ENCODE data around the gene RGS5.
"Not testable (repeated sequence)": the region's sequence is repeated elsewhere in the genome, so short reads cannot be mapped to it uniquely, and the experiment has no call there.

Gene RGS5

GRCh38 chr1:163202833-163203451, at the start of gene RGS5:
Gene RGS5, minus strand, starts transcription at chr1:163202916. Its CDS starts 81 bp downstream, at chr1:163202835.
- DNase-seq (ENCODE audit: low read depth): no peak

GRCh38 chr1:163250382-163250974, 47.8 kb upstream of the RGS5 start:
- no peak for DNase-seq (ENCODE audit: low read depth)

- no peak for DNase-seq (ENCODE audit: low read depth)
Observed at GRCh38 chr1:163248064-163248463, 45.3 kb upstream of the RGS5 start.

DNA sequence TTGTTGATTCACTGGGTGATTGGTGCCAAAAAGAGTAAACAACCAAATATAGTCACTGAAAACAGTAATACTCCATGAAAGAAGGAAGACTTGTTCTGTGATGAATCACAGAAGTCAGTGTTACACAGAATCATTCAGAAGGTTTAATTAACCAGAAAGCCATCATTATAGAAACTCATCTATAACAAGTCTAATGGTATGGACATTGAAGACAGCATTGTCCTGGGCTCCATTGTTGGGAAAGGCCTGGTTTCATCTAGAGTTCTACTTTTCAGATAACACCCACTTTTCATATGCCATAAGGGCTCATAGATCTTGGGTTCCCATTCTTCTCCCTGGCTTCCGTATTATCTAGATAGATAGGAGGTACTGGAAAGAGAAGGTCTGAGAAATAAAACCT, 41.9 kb upstream of the RGS5 start:
- DNase-seq (ENCODE audit: low read depth): not testable (repeated sequence)

- DNase-seq (ENCODE audit: low read depth): no peak
Observed at GRCh38 chr1:163241746-163242145, 39.0 kb upstream of the RGS5 start.

- DNase-seq (ENCODE audit: low read depth): no peak
Observed at GRCh38 chr1:163240705-163241104, 38.0 kb upstream of the RGS5 start.

- not testable (repeated sequence) for DNase-seq (ENCODE audit: low read depth)
Observed at GRCh38 chr1:163233643-163234042, 30.9 kb upstream of the RGS5 start.

DNA sequence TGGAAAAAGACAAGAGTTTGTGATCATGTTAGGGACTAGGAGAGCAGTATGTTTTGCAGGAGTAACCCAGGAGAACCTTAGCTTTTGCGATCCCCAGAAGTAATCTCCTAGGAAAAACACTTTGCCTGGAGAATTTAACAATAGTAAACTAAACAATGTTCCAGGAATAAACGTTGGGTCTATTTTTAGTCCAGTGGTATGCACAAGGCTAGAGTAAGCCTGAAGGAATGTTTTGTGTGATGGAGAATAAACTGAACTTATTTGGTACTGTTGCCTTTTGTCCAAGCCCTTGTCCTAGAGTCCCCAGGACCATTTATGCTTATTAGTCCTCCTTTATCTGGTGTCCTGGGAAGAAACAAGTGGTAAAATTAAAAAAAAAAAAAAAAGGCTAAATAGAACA, 28.7 kb upstream of the RGS5 start:
- DNase-seq (ENCODE audit: low read depth): no peak

- no peak for DNase-seq (ENCODE audit: low read depth)
Observed at GRCh38 chr1:163230827-163231226, 28.1 kb upstream of the RGS5 start.

GRCh38 chr1:163228271-163228670, 25.6 kb upstream of the RGS5 start:
- DNase-seq (ENCODE audit: low read depth): not testable (repeated sequence)

- no peak for DNase-seq (ENCODE audit: low read depth)
Observed at GRCh38 chr1:163227126-163227525, 24.4 kb upstream of the RGS5 start.

GRCh38 chr1:163213626-163214025, 10.9 kb upstream of the RGS5 start:
- DNase-seq (ENCODE audit: low read depth): no peak

DNA sequence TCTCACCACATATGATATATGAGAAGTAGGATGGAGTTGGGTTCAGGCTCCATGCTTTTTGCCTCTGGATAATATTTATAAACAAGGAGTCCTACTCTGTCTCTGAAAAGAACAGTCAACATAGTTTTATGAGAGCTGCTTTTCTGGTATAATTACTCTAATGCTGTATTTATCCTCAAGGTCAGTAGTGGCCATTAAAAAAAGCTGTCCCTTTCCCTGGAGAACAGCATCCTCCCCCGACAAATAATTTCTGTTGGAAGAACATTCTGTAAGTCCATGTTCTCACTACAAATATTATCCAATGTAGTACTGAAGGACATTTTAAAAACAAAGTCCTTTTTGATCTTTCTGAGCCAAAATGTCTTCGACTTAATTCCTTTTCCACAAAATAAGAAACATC, 9.0 kb upstream of the RGS5 start:
- no peak for DNase-seq (ENCODE audit: low read depth)

GRCh38 chr1:163205513-163205912, 2.8 kb upstream of the RGS5 start:
- DNase-seq (ENCODE audit: low read depth): no peak

DNA sequence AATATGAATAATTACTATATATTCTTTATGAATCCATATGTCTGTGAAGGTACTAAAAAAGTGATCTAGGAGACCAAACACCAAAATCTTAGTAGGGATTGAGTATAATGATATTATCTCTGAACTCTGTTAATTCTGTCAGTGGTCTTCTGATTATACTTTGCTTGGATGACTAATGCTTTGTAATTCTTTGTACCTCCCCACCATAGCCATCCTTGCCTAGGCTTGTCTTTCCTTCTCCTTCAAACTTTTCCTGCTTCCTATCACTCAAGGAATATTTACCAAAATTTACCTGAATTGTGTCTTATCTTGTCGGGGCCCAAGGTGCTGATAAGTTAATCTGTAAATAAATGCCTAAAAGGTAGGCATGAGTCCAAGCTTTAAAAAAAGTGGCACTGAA, 845 bp upstream of the RGS5 start:
- DNase-seq (ENCODE audit: low read depth): no peak

GRCh38 chr1:163201906-163202305, 810 bp downstream of the RGS5 start:
- DNase-seq (ENCODE audit: low read depth): no peak

- DNase-seq (ENCODE audit: low read depth): no peak
Observed at GRCh38 chr1:163197022-163197421, 5.7 kb downstream of the RGS5 start.

GRCh38 chr1:163196449-163196787, 6.3 kb downstream of the RGS5 start:
- no peak for DNase-seq (ENCODE audit: low read depth)

- no peak for DNase-seq (ENCODE audit: low read depth)
Observed at GRCh38 chr1:163195728-163196448, 6.8 kb downstream of the RGS5 start.

- no peak for DNase-seq (ENCODE audit: low read depth)
Observed at GRCh38 chr1:163191301-163191700, 11.4 kb downstream of the RGS5 start.

DNA sequence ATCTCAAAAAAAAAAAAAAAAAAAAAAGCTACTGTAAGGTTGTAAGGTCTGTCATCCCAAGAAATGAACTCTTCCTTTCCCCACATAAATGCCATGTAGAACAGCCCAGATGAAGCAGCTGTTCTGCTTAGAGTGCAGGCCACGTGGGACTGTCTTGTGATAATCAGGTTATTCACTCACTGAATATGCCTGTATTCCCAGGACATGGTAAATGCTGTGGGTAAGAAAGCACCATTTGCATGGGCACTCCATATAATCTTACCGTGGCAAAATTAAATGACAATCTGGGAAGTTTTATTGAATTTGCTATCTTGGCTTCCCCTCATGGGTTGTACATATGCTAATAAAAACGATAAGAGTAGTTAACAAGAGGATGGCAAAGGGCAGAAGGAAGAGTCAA, 13.8 kb downstream of the RGS5 start:
- no peak for DNase-seq (ENCODE audit: low read depth)

GRCh38 chr1:163187849-163188248, 14.9 kb downstream of the RGS5 start:
- DNase-seq (ENCODE audit: low read depth): no peak

GRCh38 chr1:163186862-163187261, 15.9 kb downstream of the RGS5 start:
- no peak for DNase-seq (ENCODE audit: low read depth)
